ENCODE results near the gene PRKACG. TPM values are rescaled to one million over a fixed set of nuclear protein-coding genes. Genes with fewer than 3 reads are reported as not detected.
"Not testable (repeated sequence)": the region's sequence is repeated elsewhere in the genome, so short reads cannot be mapped to it uniquely, and the experiment has no call there.

Gene PRKACG
- total RNA-seq: not detected

DNA sequence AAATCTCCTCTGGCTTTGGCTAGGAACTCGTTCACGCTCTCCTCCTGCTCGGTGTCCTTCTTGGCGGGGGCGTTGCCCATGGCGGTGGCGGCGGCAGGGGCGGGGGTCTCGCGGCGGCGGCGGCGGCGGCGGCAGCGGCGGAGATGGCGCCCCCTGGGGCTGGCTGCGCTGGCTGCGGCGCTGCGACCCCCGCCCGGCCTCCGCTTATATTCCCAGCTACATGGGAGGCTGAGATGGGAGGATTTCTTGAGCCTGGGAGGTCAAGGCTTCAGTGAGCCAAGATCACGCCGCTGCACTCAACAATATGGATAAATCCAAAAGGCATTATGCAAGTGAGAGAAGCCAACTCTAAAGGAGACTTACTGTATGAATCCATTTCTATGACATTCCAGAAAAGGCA, at the start of gene PRKACG:
Gene PRKACG (minus strand): TSS at position 101 of the 400 bp plus-strand sequence. CDS start 21 bp downstream, at position 80.
- ChIA-PET POLR2A (no interaction called here), CTCF (no interaction called here)
- Mint-ChIP-seq H3K27me3 (peaks cover 7% of the 10 kb centered on the region), H3K4me1 (ENCODE audit: low read depth) (peaks cover 13% of the 10 kb centered on the region), H3K27ac (no peak within 1 kb of the TSS), H3K9me3 (no peaks in the 10 kb centered on the region), H3K4me3 (no peak within 1 kb of the TSS), H3K36me3 (no peaks in the 10 kb centered on the region)
- DNase-seq: no peak
- intact Hi-C loops (cut with micrococcal nuclease): no loop called here

DNA sequence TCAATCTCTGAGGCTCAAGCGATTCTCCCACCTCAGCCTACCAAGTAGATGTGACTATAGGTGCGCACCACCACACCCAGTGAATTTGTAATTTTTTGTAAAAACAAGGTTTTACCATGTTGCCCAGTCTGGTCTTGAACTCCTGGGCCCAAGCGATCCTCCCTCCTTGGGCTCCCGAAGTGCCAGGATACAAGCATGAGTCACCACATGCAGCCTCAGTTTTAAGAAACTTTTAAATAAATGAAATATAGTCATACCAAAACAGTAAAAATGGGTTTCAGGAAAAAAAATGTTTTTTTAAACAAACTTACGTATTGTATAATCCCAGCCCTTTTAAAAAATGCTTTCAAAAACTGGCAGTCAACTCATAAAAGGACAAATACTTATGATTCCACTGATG, 48.3 kb upstream of the PRKACG start:
- Mint-ChIP-seq H3K4me1 (ENCODE audit: low read depth) (no peaks in the 10 kb centered on the region), H3K9me3 (no peaks in the 10 kb centered on the region), H3K4me3 (no peak overlapping the region), H3K27me3 (no peaks in the 10 kb centered on the region), H3K36me3 (peaks cover 36% of the 10 kb centered on the region), H3K27ac (no peak overlapping the region)
- POLR2A ChIA-PET: no interaction called here
- intact Hi-C loops (cut with micrococcal nuclease): no loop called here
- CTCF ChIA-PET: no interaction called here
- DNase-seq: no peak

- Mint-ChIP-seq H3K9me3 (no peaks in the 10 kb centered on the region), H3K27ac (no peak overlapping the region), H3K4me3 (no peak overlapping the region), H3K36me3 (peaks cover 29% of the 10 kb centered on the region), H3K4me1 (ENCODE audit: low read depth) (no peaks in the 10 kb centered on the region), H3K27me3 (no peaks in the 10 kb centered on the region)
- ChIA-PET POLR2A (no interaction called here), CTCF (interaction anchor here (2.6 kb wide), 1 partner anchor 132 kb away, joined by 11 read pairs; no protein-coding TSS in a partner anchor)
- intact Hi-C loops (cut with micrococcal nuclease): no loop called here
- DNase-seq: no peak
Measured at GRCh38 chr9:69060766-69061165, 46.9 kb upstream of the PRKACG start.

DNA sequence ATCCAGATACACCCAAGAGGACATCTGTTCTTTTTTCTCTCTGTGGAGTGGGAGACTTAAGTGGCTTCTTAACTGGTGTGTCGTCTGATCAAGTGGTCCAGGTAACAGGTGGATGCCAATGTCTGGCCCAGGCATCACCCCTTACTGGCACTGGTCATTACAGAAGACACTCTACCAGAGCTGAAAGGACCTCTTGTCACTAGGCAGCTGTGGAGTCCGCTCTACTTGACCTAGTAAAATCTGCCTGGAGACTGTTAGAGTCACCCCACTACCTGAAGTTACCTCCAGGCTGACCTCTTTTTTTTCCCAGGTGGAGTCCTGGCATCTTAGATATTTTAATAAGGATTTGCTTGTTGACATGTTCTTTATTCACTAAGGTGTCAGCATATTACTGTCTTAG, 44.2 kb upstream of the PRKACG start:
- no peaks in the 10 kb centered on the region for H3K27me3 Mint-ChIP-seq
- H3K9me3 Mint-ChIP-seq: no peaks in the 10 kb centered on the region
- CTCF ChIA-PET: interaction anchor here (7.7 kb wide), 1 partner anchor 135 kb away, joined by 179 read pairs; no protein-coding TSS in a partner anchor
- POLR2A ChIA-PET: no interaction called here
- peaks cover 29% of the 10 kb centered on the region for H3K36me3 Mint-ChIP-seq
- no peak overlapping the region for H3K27ac Mint-ChIP-seq
- H3K4me1 Mint-ChIP-seq (ENCODE audit: low read depth): no peaks in the 10 kb centered on the region
- intact Hi-C loops (cut with micrococcal nuclease): no loop called here
- DNase-seq: no peak
- no peak overlapping the region for H3K4me3 Mint-ChIP-seq

GRCh38 chr9:69056191-69056815, 42.4 kb upstream of the PRKACG start:
- ChIA-PET POLR2A (no interaction called here), CTCF (interaction anchor here (1.6 to 7.7 kb wide), 2 partner anchors 21 to 137 kb away, joined by 5 to 179 read pairs; partner anchors contain the start of gene FXN)
- intact Hi-C loops (cut with micrococcal nuclease): no loop called here
- H3K36me3 Mint-ChIP-seq: peaks cover 30% of the 10 kb centered on the region
- no peaks in the 10 kb centered on the region for H3K27me3 Mint-ChIP-seq
- no peak for DNase-seq
- no peak overlapping the region for H3K4me3 Mint-ChIP-seq
- no peaks in the 10 kb centered on the region for H3K9me3 Mint-ChIP-seq
- H3K27ac Mint-ChIP-seq: no peak overlapping the region
- H3K4me1 Mint-ChIP-seq (ENCODE audit: low read depth): no peaks in the 10 kb centered on the region

- no peaks in the 10 kb centered on the region for H3K27me3 Mint-ChIP-seq
- H3K4me1 Mint-ChIP-seq (ENCODE audit: low read depth): no peaks in the 10 kb centered on the region
- no peak overlapping the region for H3K4me3 Mint-ChIP-seq
- DNase-seq: no peak
- no peaks in the 10 kb centered on the region for H3K9me3 Mint-ChIP-seq
- intact Hi-C loops (cut with micrococcal nuclease): loop anchor here (1.0 to 5.0 kb wide), 2 partner anchors 138 to 492 kb away; no protein-coding TSS in a partner anchor
- peaks cover 26% of the 10 kb centered on the region for H3K36me3 Mint-ChIP-seq
- ChIA-PET CTCF (interaction anchor here (0.7 to 7.7 kb wide), 7 partner anchors 10 to 143 kb away, joined by 3 to 179 read pairs (median 4); partner anchors contain the start of gene FXN), POLR2A (no interaction called here)
- H3K27ac Mint-ChIP-seq: no peak overlapping the region
Measured at GRCh38 chr9:69054989-69055388, 41.1 kb upstream of the PRKACG start.

DNA sequence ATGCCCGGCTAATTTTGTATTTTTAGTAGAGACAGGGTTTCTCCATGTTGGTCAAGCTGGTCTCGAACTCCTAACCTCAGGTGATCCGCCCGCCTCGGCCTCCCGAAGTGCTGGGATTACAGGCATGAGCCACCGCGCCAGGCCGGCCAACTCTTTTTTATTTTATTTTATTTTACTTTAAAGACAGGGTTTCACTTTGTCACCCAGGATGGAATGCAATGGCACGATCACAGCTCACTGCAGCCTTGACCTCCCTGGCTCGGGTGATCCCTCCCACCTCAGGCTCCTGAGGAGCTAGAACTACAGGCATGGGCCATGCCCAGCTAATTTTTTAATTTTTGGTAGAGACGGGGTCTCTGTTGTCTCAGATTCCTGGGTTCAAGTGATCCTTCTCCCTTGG, 37.0 kb upstream of the PRKACG start:
- DNase-seq; H3K27me3 Mint-ChIP-seq; H3K9me3 Mint-ChIP-seq; H3K27ac Mint-ChIP-seq; H3K4me1 Mint-ChIP-seq (ENCODE audit: low read depth); H3K4me3 Mint-ChIP-seq; POLR2A ChIA-PET: not testable (repeated sequence)
- CTCF ChIA-PET: interaction anchor here (7.7 kb wide), 1 partner anchor 143 kb away, joined by 179 read pairs; no protein-coding TSS in a partner anchor
- peaks cover 10% of the 10 kb centered on the region for H3K36me3 Mint-ChIP-seq
- intact Hi-C loops (cut with micrococcal nuclease): loop anchor here (5.0 kb wide), 1 partner anchor 496 kb away; no protein-coding TSS in a partner anchor

DNA sequence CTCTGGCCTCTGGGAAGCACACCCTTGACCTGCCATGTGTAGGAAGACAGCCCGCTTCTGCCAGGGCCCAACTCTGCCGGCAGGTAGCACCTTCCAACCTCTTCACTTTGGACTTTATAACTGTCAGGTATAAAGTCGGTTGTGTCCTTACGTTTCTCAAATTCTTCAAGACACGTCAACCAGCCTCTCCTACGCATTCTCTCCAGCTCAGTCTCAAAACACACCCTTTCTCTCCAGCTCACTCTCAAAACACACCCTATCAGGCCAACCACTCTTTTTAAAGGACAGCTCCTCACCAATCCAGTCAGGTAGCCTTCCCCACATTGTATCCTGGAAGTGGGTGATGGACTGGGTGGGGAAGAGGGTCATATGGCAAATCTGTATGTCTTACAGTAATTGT, 35.2 kb upstream of the PRKACG start:
- Mint-ChIP-seq H3K27ac (no peak overlapping the region), H3K9me3 (no peaks in the 10 kb centered on the region), H3K36me3 (peaks cover 7% of the 10 kb centered on the region), H3K4me3 (no peak overlapping the region), H3K27me3 (no peaks in the 10 kb centered on the region), H3K4me1 (ENCODE audit: low read depth) (peaks cover 8% of the 10 kb centered on the region)
- intact Hi-C loops (cut with micrococcal nuclease): no loop called here
- ChIA-PET CTCF (interaction anchor here (1.3 to 2.5 kb wide), 3 partner anchors 14 to 373 kb away, joined by 3 to 11 read pairs (median 4); partner anchors contain the start of gene FXN), POLR2A (interaction anchor here (0.7 kb wide), 1 partner anchor 75 kb away, joined by 3 read pairs; no protein-coding TSS in a partner anchor)
- DNase-seq: no peak

DNA sequence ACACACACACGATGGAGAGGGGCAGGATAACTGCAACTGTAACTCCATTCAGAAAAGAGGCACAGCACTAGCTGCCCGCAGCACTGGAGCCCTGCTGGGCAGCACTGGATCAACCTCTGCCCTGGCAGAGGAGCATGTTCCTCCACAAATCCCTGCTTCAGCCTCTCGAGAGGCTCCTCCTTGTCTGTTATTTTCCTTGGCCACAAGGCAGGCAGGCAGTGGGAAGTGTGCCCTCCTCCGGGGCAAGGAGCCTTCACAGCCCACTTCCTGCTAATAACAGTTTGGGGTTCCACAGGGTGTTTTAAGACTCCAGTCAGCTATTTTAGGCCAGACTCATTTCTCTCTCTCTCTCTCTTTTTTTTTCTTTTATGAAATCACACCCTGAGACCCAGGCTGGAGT, 33.5 kb upstream of the PRKACG start:
- H3K4me1 Mint-ChIP-seq (ENCODE audit: low read depth): peaks cover 10% of the 10 kb centered on the region
- POLR2A ChIA-PET: no interaction called here

GRCh38 chr9:69046723-69047122, 32.8 kb upstream of the PRKACG start:
- CTCF ChIA-PET: interaction anchor here (1.2 to 1.9 kb wide), 3 partner anchors 8 to 147 kb away, joined by 3 to 7 read pairs (median 3); partner anchors contain the start of gene FXN
- DNase-seq: no peak
- Mint-ChIP-seq H3K27me3 (no peaks in the 10 kb centered on the region), H3K36me3 (peaks cover 3% of the 10 kb centered on the region), H3K4me3 (no peak overlapping the region), H3K27ac (no peak overlapping the region), H3K9me3 (no peaks in the 10 kb centered on the region), H3K4me1 (ENCODE audit: low read depth) (peaks cover 10% of the 10 kb centered on the region)
- POLR2A ChIA-PET: no interaction called here
- intact Hi-C loops (cut with micrococcal nuclease): no loop called here

More for the DNA sequence above, 33.5 kb upstream of the PRKACG start:
- CTCF ChIA-PET: interaction anchor here (1.2 to 1.4 kb wide), 2 partner anchors 9 to 12 kb away, joined by 3 read pairs; partner anchors contain the start of gene FXN
- no peak overlapping the region for H3K27ac Mint-ChIP-seq
- no peaks in the 10 kb centered on the region for H3K27me3 Mint-ChIP-seq
- no peak for DNase-seq
- H3K36me3 Mint-ChIP-seq: peaks cover 3% of the 10 kb centered on the region
- H3K4me3 Mint-ChIP-seq: no peak overlapping the region
- intact Hi-C loops (cut with micrococcal nuclease): no loop called here
- no peaks in the 10 kb centered on the region for H3K9me3 Mint-ChIP-seq

DNA sequence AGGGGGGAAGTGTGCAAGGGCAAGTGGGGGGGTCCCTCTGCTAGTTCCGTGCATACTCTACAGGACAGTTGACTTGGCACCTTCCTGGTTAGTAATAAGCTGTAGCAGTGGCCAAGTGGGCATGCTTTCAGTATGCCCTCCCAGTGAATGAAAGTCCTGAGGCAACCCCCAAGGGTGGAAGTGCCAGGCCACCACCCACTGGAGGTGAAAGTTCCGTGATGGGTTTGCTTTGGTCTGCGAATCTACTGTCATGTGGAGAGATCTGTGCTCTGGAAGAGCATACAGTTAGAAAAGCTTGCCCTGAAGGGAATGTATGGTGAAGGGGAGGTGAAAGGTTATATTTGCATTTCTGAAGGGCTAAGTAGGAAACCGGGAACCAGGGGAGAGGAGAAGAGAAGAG, 31.9 kb upstream of the PRKACG start:
- DNase-seq: no peak
- Mint-ChIP-seq H3K27me3 (no peaks in the 10 kb centered on the region), H3K4me3 (no peak overlapping the region), H3K9me3 (no peaks in the 10 kb centered on the region), H3K36me3 (peaks cover 3% of the 10 kb centered on the region), H3K4me1 (ENCODE audit: low read depth) (peaks cover 10% of the 10 kb centered on the region), H3K27ac (no peak overlapping the region)
- intact Hi-C loops (cut with micrococcal nuclease): no loop called here
- ChIA-PET CTCF (interaction anchor here (0.8 to 2.5 kb wide), 4 partner anchors 8 to 148 kb away, joined by 4 to 12 read pairs (median 6); partner anchors contain the start of gene FXN), POLR2A (no interaction called here)

- Mint-ChIP-seq H3K27me3 (no peaks in the 10 kb centered on the region), H3K27ac (peak overlapping the region; percentile 28), H3K4me3 (no peak overlapping the region), H3K9me3 (no peaks in the 10 kb centered on the region), H3K4me1 (ENCODE audit: low read depth) (peaks cover 13% of the 10 kb centered on the region), H3K36me3 (peaks cover 7% of the 10 kb centered on the region)
- POLR2A ChIA-PET: no interaction called here
- CTCF ChIA-PET: interaction anchor here (0.8 to 2.5 kb wide), 4 partner anchors 9 to 10 kb away, joined by 3 to 12 read pairs (median 4); partner anchors contain the start of gene FXN
- peak; percentile 20 for DNase-seq
- intact Hi-C loops (cut with micrococcal nuclease): loop anchor here (5.0 kb wide), 1 partner anchor 78 kb away; no protein-coding TSS in a partner anchor
Measured at GRCh38 chr9:69044240-69045219, 30.6 kb upstream of the PRKACG start.
